Gastroesophageal sphincter (tissue), 3 donors: ENCODE measurements around the gene DUSP15.

Source experiments
- EP300 ChIP-seq: sonication (generic); formaldehyde crosslinking; IDR thresholded peaks from one replicate; pipeline ENCODE4 v1.6.1; 2017; ENCODE audit warnings: antibody characterized with exemption, mild to moderate bottlenecking
- POLR2A ChIP-seq, 2 donors: fragments of 450-650 bp; IDR thresholded peaks; one replicate each; pipeline ENCODE4 v1.6.1; 2017; ENCODE audit warnings: antibody characterized with exemption in 2 of 2, mild to moderate bottlenecking in 2 of 2, moderate library complexity in 1 of 2
- POLR2AphosphoS5 ChIP-seq: sonication (generic); formaldehyde crosslinking; IDR thresholded peaks from one replicate; pipeline ENCODE4 v1.6.1; 2017; ENCODE audit warnings: antibody characterized with exemption
- TF ChIP-seq, protein P1 (sequence below), 4 experiments: fragments of 200-600 bp in 2 of 4; fragments of 450-650 bp in 2 of 4; sonication (generic) in 1 of 4; IDR thresholded peaks; one replicate each; pipeline ENCODE4 v1.5.1; 2017 to 2019; ENCODE audit warnings: antibody characterized with exemption in 4 of 4, mild to moderate bottlenecking in 2 of 4, moderate library complexity in 2 of 4

DNA sequence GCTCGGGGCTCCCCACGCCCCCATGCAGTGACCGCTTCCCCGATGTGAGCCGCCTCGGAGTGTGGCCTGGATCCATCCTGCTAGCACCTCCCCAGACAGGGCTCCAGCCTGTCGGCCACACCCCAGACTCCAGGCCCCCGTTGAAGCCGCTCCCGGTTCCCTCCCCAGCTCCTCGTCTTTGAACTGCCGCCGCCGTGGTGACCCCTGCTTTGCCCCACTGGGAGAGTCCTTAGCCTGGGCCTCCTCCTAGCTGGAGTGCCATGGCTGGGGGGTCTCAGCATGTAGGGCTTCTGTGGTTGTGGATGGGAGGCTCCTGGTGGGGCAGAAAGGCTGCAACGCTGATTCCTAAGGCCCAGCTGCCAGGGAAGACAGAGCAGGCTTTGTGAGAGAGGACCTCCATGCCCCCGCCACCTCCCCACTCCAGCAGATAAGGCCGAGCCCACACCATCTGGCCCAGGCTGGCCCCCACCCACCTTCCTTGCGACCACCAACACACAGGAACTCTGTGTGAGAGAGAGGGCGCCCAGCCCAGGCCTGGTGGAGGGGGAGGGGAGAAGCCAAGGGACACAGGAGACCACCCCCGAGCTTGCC, 36.3 kb downstream of the DUSP15 start:
- TF ChIP-seq, protein P1, sequence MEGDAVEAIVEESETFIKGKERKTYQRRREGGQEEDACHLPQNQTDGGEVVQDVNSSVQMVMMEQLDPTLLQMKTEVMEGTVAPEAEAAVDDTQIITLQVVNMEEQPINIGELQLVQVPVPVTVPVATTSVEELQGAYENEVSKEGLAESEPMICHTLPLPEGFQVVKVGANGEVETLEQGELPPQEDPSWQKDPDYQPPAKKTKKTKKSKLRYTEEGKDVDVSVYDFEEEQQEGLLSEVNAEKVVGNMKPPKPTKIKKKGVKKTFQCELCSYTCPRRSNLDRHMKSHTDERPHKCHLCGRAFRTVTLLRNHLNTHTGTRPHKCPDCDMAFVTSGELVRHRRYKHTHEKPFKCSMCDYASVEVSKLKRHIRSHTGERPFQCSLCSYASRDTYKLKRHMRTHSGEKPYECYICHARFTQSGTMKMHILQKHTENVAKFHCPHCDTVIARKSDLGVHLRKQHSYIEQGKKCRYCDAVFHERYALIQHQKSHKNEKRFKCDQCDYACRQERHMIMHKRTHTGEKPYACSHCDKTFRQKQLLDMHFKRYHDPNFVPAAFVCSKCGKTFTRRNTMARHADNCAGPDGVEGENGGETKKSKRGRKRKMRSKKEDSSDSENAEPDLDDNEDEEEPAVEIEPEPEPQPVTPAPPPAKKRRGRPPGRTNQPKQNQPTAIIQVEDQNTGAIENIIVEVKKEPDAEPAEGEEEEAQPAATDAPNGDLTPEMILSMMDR (IDR thresholded peaks at IDR 0.05): no peak
- TF ChIP-seq POLR2A (IDR thresholded peaks at IDR 0.05) (no peak), POLR2AphosphoS5 (no peak), EP300 (no peak)
